GM23248 (cell line): ENCODE measurements around the gene TGIF1.

ENCODE experiments used
- EZH2 ChIP-seq: fragments of 200-600 bp; sonication (generic); IDR thresholded peaks from 2 replicates; pipeline ENCODE4 v1.6.1; 2018; ENCODE audit warnings: antibody characterized with exemption, mild to moderate bottlenecking; ENCODE audit not compliant: insufficient read depth, poor library complexity, severe bottlenecking
- EZH2phosphoT487 ChIP-seq: fragments of 200-600 bp; sonication (generic); IDR thresholded peaks from 2 replicates; pipeline ENCODE4 v1.6.1; 2018; ENCODE audit warnings: antibody characterized with exemption, moderate library complexity, mild to moderate bottlenecking, low read depth; ENCODE audit not compliant: insufficient read depth

DNA sequence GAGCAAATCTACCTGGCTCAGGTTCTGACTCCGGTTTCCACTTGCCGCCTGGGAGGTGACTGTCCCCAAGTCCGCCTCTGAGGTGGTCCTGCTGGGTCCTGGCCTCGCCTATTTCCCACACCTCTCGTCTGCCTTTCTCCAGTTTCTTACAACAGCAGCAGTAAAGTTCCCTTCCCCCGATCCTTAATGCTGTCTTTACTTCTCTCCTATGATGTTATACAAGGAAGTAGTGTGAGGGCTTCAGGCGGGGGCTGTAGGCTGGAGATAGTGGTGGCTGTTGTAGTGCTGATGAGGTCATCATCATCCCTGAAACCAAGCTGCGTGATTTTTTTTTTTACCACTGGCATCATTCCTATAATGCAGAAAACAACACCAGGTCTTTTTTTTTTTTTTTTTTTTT is 18.9 kb downstream of the TGIF1 start:
- TF ChIP-seq EZH2, result no peak
- no peak for TF ChIP-seq EZH2phosphoT487
